HepG2 (cell line): Measurements from ENCODE around the gene TTPAL. TPM values are rescaled to one million over a fixed set of nuclear protein-coding genes. Genes with fewer than 3 reads are reported as not detected.
A peak's percentile ranks its signal among the peaks of the same experiment; 100 is the strongest.

ENCODE experiments used
- BHLHE40 ChIP-seq: IDR thresholded peaks from 2 replicates; pipeline ENCODE4 v1.6.1; 2011; ENCODE audit warnings: low read length, improper control_type of control experiment
- ETV5 ChIP-seq: IDR thresholded peaks from 2 replicates; pipeline ENCODE4 v1.6.1; 2018; ENCODE audit warnings: missing biosample characterization, missing genetic modification reagents, inconsistent platforms, borderline replicate concordance
- GMEB2 ChIP-seq: IDR thresholded peaks from 2 replicates; pipeline ENCODE4 v1.6.1; 2016; ENCODE audit warnings: missing biosample characterization, missing genetic modification reagents, low read depth
- HIVEP1 ChIP-seq: sonication (generic); formaldehyde crosslinking; IDR thresholded peaks from 2 replicates; pipeline ENCODE4 v1.4.0; 2020; ENCODE audit warnings: mild to moderate bottlenecking, missing genetic modification reagents
- MAX ChIP-seq: IDR thresholded peaks from 2 replicates; pipeline ENCODE4 v1.6.1; 2012; ENCODE audit warnings: inconsistent platforms
- MEIS1 ChIP-seq: sonication (generic); formaldehyde crosslinking; IDR thresholded peaks from 2 replicates; pipeline ENCODE4 v1.9.0; 2021; ENCODE audit warnings: mild to moderate bottlenecking, missing genetic modification reagents, moderate library complexity, borderline replicate concordance
- NKX3-1 ChIP-seq: sonication (generic); formaldehyde crosslinking; IDR thresholded peaks from 2 replicates; pipeline ENCODE4 v1.5.0; 2020; ENCODE audit warnings: missing genetic modification reagents
- PHF20 ChIP-seq: sonication (generic); formaldehyde crosslinking; IDR thresholded peaks from 2 replicates; pipeline ENCODE4 v1.5.0; 2020; ENCODE audit warnings: mild to moderate bottlenecking, missing genetic modification reagents
- PRPF4 ChIP-seq: fragments of 200-400 bp; formaldehyde crosslinking; IDR thresholded peaks from 2 replicates; pipeline ENCODE4 v1.6.1; 2016; ENCODE audit warnings: low read length, low read depth; ENCODE audit not compliant: poor library complexity, severe bottlenecking
- SP2 ChIP-seq: sonication (generic); formaldehyde crosslinking; IDR thresholded peaks from 2 replicates; pipeline ENCODE4 v1.5.1; 2020; ENCODE audit warnings: mild to moderate bottlenecking, missing genetic modification reagents
- SSRP1 ChIP-seq: IDR thresholded peaks from 2 replicates; pipeline ENCODE4 v1.6.1; 2016; ENCODE audit warnings: control low read depth
- TFAP4 ChIP-seq: sonication (generic); IDR thresholded peaks from 2 replicates; pipeline ENCODE4 v1.6.1; 2016; ENCODE audit warnings: low read depth, borderline replicate concordance
- ZNF121 ChIP-seq: sonication (generic); formaldehyde crosslinking; IDR thresholded peaks from 2 replicates; pipeline ENCODE4 v1.5.0; 2020; ENCODE audit warnings: mild to moderate bottlenecking, missing genetic modification reagents
- ZNF441 ChIP-seq: sonication (generic); formaldehyde crosslinking; IDR thresholded peaks from 2 replicates; pipeline ENCODE4 v1.7.0; 2021; ENCODE audit warnings: missing genetic modification reagents, borderline replicate concordance
- ZNF510 ChIP-seq: sonication (generic); formaldehyde crosslinking; IDR thresholded peaks from 2 replicates; pipeline ENCODE4 v1.4.0; 2020; ENCODE audit warnings: low read depth, mild to moderate bottlenecking, missing genetic modification reagents
- polyA plus RNA-seq, 8 experiments: library from polyadenylated mRNA; depleted of rRNA in 3 of 8; stranded (reverse) in 7 of 8; unstranded in 1 of 8; fragments of >200 nt; fragmentation: Illumina TruSeq in 4 of 8; extraction: Trizol in 4 of 8; gene quantifications; 2 replicates each; pipeline versions ENCODE4 v1.2.1 to v1.2.3, GENCODE V29; 2011 to 2016; ENCODE audit warnings: low read depth in 4 of 8, missing spikeins in 1 of 8, mixed read lengths in 1 of 8; ENCODE audit not compliant: insufficient read depth in 1 of 8
- total RNA-seq, 5 experiments: library from RNA; depleted of rRNA; stranded (reverse); fragments of >200 nt; fragmentation: Illumina TruSeq; extraction: Trizol; gene quantifications; 2 replicates each; pipeline ENCODE4 v1.2.3, GENCODE V29; 2016; ENCODE audit warnings: low read depth in 1 of 5
- TF ChIP-seq, protein P1 (sequence below): sonication (generic); formaldehyde crosslinking; IDR thresholded peaks from 2 replicates; pipeline ENCODE4 v1.4.0; 2020; ENCODE audit warnings: missing genetic modification reagents
- TF ChIP-seq, protein P2 (sequence below): sonication (generic); formaldehyde crosslinking; IDR thresholded peaks from 2 replicates; pipeline ENCODE4 v1.5.1; 2020; ENCODE audit warnings: missing genetic modification reagents, mild to moderate bottlenecking, borderline replicate concordance
- TF ChIP-seq, protein P3 (sequence below): sonication (generic); formaldehyde crosslinking; IDR thresholded peaks from 2 replicates; pipeline ENCODE4 v1.5.0; 2020; ENCODE audit warnings: mild to moderate bottlenecking, low read depth, missing genetic modification reagents, borderline replicate concordance
- TF ChIP-seq, protein P4 (sequence below): sonication (generic); formaldehyde crosslinking; IDR thresholded peaks from 2 replicates; pipeline ENCODE4 v1.8.1; 2023; ENCODE audit warnings: missing genetic modification reagents, mild to moderate bottlenecking, borderline replicate concordance
- TF ChIP-seq, protein P5 (sequence below): fragments of 450-650 bp; IDR thresholded peaks from 2 replicates; pipeline ENCODE4 v1.6.1; 2017

TTPAL gene
- total and polyA plus RNA-seq, 2 of the 13 experiments (the other 11 are each of a cell fraction or from before 2014, with no cell fraction given): 4.3 to 18.8 TPM

DNA sequence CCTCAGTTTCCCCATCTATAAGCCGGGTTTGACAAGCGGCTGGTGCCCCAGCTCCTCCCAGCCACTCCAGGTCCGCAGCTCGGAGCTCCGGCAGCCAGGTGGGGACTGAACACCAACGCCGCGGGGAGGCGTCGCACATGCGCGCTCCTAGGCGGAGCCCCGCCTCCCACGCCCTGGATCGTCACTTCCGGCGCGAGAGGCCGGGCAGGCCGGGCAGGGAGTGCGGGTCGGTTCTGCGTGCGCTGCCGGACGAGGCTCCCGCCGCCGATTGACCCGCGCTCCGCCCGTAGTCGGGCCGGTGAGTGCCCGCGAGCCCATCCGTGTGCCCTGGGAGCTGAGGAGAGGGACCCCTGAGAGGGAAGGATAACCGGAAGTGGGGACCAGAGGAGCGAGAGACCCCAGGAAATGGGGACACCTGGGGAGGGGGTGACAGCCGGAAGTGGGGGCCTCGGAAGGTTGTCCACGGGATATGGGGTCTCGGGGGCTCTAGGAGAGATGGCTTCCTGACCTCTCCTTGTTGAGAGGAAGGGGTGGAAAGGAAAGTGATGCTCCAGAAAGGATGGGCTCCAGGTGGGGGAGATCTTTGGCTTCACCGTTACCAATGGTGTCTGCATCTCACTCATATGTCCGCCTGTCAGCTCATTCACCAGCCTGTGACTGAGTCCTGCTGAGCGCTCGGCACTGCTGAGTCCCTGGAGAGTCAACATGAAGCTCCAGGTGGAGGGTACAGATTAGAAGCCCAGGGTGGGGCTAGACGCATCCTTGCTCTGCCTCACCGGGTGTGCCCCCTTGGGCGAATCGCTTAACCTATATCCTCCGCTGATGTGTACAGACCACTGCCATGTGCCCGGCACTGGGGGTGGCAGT is at the start of gene TTPAL (continued):
- no peak for TF ChIP-seq PRPF4
- no peak for TF ChIP-seq ZNF121 (CRISPR knock-in tag)
- peak; percentile 77 for TF ChIP-seq SP2 (CRISPR knock-in tag)
- peak; percentile 99 for TF ChIP-seq MEIS1 (CRISPR knock-in tag)
- peak; percentile 79 for TF ChIP-seq GMEB2 (CRISPR knock-in tag)
- TF ChIP-seq ZNF441 (CRISPR knock-in tag): peak; percentile 95
- peak; percentile 94 for TF ChIP-seq MAX
- TF ChIP-seq, protein P1, sequence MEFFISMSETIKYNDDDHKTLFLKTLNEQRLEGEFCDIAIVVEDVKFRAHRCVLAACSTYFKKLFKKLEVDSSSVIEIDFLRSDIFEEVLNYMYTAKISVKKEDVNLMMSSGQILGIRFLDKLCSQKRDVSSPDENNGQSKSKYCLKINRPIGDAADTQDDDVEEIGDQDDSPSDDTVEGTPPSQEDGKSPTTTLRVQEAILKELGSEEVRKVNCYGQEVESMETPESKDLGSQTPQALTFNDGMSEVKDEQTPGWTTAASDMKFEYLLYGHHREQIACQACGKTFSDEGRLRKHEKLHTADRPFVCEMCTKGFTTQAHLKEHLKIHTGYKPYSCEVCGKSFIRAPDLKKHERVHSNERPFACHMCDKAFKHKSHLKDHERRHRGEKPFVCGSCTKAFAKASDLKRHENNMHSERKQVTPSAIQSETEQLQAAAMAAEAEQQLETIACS: 0 out of 2 replicates have a peak, but pooled peaks have one; percentile 23
- TF ChIP-seq ETV5 (CRISPR knock-in tag): peak; percentile 95
- TF ChIP-seq PHF20 (CRISPR knock-in tag): peak; percentile 98
- TF ChIP-seq NKX3-1 (CRISPR knock-in tag): 0 out of 2 replicates have a peak, but pooled peaks have one; percentile 39
- TF ChIP-seq SSRP1 (CRISPR knock-in tag): no peak; the same call in 1 of the 2 replicates
- TF ChIP-seq, protein P2, sequence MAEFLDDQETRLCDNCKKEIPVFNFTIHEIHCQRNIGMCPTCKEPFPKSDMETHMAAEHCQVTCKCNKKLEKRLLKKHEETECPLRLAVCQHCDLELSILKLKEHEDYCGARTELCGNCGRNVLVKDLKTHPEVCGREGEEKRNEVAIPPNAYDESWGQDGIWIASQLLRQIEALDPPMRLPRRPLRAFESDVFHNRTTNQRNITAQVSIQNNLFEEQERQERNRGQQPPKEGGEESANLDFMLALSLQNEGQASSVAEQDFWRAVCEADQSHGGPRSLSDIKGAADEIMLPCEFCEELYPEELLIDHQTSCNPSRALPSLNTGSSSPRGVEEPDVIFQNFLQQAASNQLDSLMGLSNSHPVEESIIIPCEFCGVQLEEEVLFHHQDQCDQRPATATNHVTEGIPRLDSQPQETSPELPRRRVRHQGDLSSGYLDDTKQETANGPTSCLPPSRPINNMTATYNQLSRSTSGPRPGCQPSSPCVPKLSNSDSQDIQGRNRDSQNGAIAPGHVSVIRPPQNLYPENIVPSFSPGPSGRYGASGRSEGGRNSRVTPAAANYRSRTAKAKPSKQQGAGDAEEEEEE (CRISPR knock-in tag): peak; percentile 82
- TF ChIP-seq ZNF510: peak; percentile 96
- TF ChIP-seq HIVEP1 (CRISPR knock-in tag): peak; percentile 88
- TF ChIP-seq, protein P3, sequence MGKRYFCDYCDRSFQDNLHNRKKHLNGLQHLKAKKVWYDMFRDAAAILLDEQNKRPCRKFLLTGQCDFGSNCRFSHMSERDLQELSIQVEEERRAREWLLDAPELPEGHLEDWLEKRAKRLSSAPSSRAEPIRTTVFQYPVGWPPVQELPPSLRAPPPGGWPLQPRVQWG (CRISPR knock-in tag): no peak
- TF ChIP-seq, protein P4, sequence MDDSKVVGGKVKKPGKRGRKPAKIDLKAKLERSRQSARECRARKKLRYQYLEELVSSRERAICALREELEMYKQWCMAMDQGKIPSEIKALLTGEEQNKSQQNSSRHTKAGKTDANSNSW: peak; percentile 76; the same call in 1 of the 2 replicates
- TF ChIP-seq TFAP4: peak; percentile 88; the same call in 1 of the 2 replicates
- TF ChIP-seq, protein P5, sequence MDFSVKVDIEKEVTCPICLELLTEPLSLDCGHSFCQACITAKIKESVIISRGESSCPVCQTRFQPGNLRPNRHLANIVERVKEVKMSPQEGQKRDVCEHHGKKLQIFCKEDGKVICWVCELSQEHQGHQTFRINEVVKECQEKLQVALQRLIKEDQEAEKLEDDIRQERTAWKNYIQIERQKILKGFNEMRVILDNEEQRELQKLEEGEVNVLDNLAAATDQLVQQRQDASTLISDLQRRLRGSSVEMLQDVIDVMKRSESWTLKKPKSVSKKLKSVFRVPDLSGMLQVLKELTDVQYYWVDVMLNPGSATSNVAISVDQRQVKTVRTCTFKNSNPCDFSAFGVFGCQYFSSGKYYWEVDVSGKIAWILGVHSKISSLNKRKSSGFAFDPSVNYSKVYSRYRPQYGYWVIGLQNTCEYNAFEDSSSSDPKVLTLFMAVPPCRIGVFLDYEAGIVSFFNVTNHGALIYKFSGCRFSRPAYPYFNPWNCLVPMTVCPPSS: no peak
- peak; percentile 62 for TF ChIP-seq BHLHE40
